ENCODE results near the gene PPP6R2. TPM values are rescaled to one million over a fixed set of nuclear protein-coding genes. Genes with fewer than 3 reads are reported as not detected.

Gene PPP6R2
- total and polyA plus RNA-seq, 2 of the 8 experiments (the other 6 are each of a cell fraction or from before 2014, with no cell fraction given), result 25.0 to 32.2 TPM

DNA sequence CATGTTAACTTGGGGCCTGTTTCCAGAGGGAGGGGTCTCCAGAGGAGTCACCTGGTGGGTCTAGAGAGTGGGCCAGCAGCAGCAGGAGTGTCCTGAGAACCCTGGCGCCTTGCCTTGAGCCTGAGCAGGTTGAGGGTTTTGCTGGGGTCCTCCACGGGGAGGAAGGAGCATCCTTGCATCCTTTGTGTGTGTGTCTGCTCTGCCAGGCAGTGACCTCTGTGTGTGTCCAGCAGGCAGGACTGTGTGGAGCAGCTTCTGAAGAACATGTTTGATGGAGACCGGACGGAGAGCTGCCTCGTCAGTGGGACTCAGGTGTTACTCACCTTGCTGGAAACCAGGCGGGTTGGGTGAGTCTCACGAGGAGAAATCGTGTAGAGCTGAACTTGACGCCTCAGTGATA lies 76.0 kb downstream of the PPP6R2 start (continued):
- no peak for TF ChIP-seq SRF (IDR thresholded peaks at IDR 0.05; ENCODE audit: low read depth, low read length)
- no peak for TF ChIP-seq FOSL1 (IDR thresholded peaks at IDR 0.05; ENCODE audit: insufficient read depth, low read depth, low read length)
- TF ChIP-seq RFX5 (IDR thresholded peaks at IDR 0.05; ENCODE audit: borderline replicate concordance, low read depth, low read length), result no peak
- no peak for TF ChIP-seq ZNF274 (IDR thresholded peaks at IDR 0.05; ENCODE audit: borderline replicate concordance, extremely low read depth, low read length)
- no peak for TF ChIP-seq TCF12 (IDR thresholded peaks at IDR 0.05; ENCODE audit: low read depth, low read length)
- TF ChIP-seq TBP (IDR thresholded peaks at IDR 0.05; ENCODE audit: low read depth, low read length), result no peak
- no peak for TF ChIP-seq KDM5A (IDR thresholded peaks at IDR 0.05; ENCODE audit: low read length)
